ENCODE data around the gene SF3B5.
"Not testable (repeated sequence)": the region's sequence is repeated elsewhere in the genome, so short reads cannot be mapped to it uniquely, and the experiment has no call there.

SF3B5 gene

DNA sequence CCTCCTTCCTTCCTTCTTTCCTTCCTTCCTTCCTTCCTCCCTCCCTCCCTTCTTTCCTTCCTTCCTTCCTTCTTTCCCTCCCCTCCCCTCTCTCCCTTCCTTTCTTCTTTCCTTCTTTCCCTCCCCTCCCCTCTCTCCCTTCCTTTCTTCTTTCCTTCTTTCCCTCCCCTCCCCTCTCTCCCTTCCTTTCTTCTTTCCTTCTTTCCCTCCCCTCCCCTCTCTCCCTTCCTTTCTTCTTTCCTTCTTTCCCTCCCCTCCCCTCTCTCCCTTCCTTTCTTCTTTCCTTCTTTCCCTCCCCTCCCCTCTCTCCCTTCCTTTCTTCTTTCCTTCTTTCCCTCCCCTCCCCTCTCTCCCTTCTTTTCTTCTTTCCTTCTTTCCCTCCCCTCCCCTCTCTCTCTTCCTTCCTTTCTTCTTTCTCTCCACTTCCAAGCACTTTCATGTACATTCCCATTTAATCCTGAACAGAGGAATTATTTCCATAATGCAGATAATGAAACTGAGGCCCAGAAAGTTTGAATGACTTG lies 36.9 kb upstream of the SF3B5 start:
- not testable (repeated sequence) for H3K36me3 ChIP-seq (ENCODE audit: insufficient read depth, low read length); H3K27me3 ChIP-seq (ENCODE audit: insufficient read depth, low read length); H3K4me3 ChIP-seq (ENCODE audit: low read length); H3K9ac ChIP-seq (ENCODE audit: low read depth, low read length); H3K27ac ChIP-seq (ENCODE audit: low read depth, low read length); H3K4me1 ChIP-seq (ENCODE audit: insufficient read depth, low read length); H3K9me3 ChIP-seq (ENCODE audit: insufficient read depth, low read depth, low read length)

DNA sequence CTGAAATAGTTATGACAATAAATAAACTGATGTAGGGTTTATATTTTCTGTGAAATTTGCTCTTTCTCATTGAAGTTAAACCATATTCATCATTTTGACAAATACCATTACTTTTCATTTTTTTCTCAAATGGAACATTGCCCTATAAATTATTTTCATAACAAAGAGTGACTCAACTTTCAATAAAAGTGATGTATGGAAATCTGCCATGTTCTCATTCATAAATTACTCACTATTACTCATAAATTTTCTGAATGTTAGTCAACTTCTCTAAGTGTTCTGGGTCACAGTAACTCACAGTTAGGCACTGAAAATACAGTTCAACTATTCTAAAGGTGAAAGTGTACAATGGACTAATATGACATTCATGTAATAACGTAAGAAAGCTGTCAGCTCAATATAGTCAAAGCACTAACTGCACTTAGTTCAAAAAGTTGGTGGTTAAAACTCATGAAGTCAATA lies 35.9 kb upstream of the SF3B5 start:
- Histone ChIP-seq H3K27me3 (ENCODE audit: insufficient read depth, low read length) (no peaks in the 10 kb centered on the region), H3K36me3 (ENCODE audit: insufficient read depth, low read length) (no peaks in the 10 kb centered on the region), H3K4me1 (ENCODE audit: insufficient read depth, low read length) (no peaks in the 10 kb centered on the region), H3K9me3 (ENCODE audit: insufficient read depth, low read depth, low read length) (no peaks in the 10 kb centered on the region), H3K4me3 (ENCODE audit: low read length) (no peak overlapping the region), H3K9ac (ENCODE audit: low read depth, low read length) (no peak overlapping the region), H3K27ac (ENCODE audit: low read depth, low read length) (no peak overlapping the region)
- WGBS, result 100% methylated on average over 1 of the region's 1 CpG

- no peaks in the 10 kb centered on the region for H3K36me3 ChIP-seq (ENCODE audit: insufficient read depth, low read length)
- H3K27ac ChIP-seq (ENCODE audit: low read depth, low read length), result no peak overlapping the region
- H3K9me3 ChIP-seq (ENCODE audit: insufficient read depth, low read depth, low read length), result no peaks in the 10 kb centered on the region
- no peaks in the 10 kb centered on the region for H3K4me1 ChIP-seq (ENCODE audit: insufficient read depth, low read length)
- no peak overlapping the region for H3K4me3 ChIP-seq (ENCODE audit: low read length)
- 91% methylated on average over 6 of the region's 6 CpGs for WGBS
- no peaks in the 10 kb centered on the region for H3K27me3 ChIP-seq (ENCODE audit: insufficient read depth, low read length)
- no peak overlapping the region for H3K9ac ChIP-seq (ENCODE audit: low read depth, low read length)
Observed at GRCh38 chr6:144129469-144129868, 34.1 kb upstream of the SF3B5 start.

DNA sequence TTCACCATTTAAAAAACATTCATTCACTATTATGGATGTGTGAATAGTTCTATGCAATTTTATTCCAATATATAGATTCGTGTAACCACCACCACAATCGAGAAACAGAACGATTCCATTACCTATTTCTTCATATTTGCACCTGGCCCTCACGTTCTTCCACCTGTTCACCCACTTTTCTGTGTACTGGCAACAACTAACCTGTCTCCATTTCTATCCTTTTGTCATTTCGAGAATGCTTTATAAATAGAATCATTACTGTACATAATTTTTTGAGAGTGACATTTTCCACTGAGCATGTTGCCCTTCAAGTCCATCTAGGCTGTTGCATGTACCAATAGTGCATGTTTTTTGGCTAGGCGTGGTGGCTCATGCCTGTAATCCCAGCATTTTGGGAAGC lies 31.7 kb upstream of the SF3B5 start:
- H3K36me3 ChIP-seq (ENCODE audit: insufficient read depth, low read length), result no peaks in the 10 kb centered on the region
- no peaks in the 10 kb centered on the region for H3K4me1 ChIP-seq (ENCODE audit: insufficient read depth, low read length)
- no peaks in the 10 kb centered on the region for H3K27me3 ChIP-seq (ENCODE audit: insufficient read depth, low read length)
- H3K27ac ChIP-seq (ENCODE audit: low read depth, low read length), result no peak overlapping the region
- H3K9me3 ChIP-seq (ENCODE audit: insufficient read depth, low read depth, low read length), result no peaks in the 10 kb centered on the region
- no peak overlapping the region for H3K4me3 ChIP-seq (ENCODE audit: low read length)
- WGBS, result 93% methylated on average over 6 of the region's 6 CpGs
- no peak overlapping the region for H3K9ac ChIP-seq (ENCODE audit: low read depth, low read length)

DNA sequence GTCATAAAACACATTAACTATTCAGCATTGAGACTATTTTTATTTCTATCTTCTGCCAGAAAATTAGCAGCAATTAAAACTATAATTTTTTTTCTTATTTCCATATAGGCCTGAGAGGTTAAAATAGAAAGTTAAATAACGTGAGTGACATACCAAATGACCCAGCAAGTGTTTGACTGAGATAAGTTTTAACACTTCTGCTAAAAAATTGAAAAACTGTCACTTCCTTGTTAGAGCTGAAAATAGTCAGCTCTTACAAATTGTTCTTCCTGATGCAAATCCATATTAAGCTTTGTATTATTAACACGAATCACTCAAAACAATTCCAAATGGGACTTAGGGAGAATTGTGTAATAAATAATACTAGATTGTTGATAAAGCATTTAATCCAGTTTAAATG lies 28.5 kb upstream of the SF3B5 start:
- no peak overlapping the region for H3K4me3 ChIP-seq (ENCODE audit: low read length)
- 93% methylated on average over 1 of the region's 2 CpGs for WGBS
- no peaks in the 10 kb centered on the region for H3K36me3 ChIP-seq (ENCODE audit: insufficient read depth, low read length)
- no peak overlapping the region for H3K9ac ChIP-seq (ENCODE audit: low read depth, low read length)
- H3K27ac ChIP-seq (ENCODE audit: low read depth, low read length), result no peak overlapping the region
- no peaks in the 10 kb centered on the region for H3K9me3 ChIP-seq (ENCODE audit: insufficient read depth, low read depth, low read length)
- no peaks in the 10 kb centered on the region for H3K4me1 ChIP-seq (ENCODE audit: insufficient read depth, low read length)
- no peaks in the 10 kb centered on the region for H3K27me3 ChIP-seq (ENCODE audit: insufficient read depth, low read length)

DNA sequence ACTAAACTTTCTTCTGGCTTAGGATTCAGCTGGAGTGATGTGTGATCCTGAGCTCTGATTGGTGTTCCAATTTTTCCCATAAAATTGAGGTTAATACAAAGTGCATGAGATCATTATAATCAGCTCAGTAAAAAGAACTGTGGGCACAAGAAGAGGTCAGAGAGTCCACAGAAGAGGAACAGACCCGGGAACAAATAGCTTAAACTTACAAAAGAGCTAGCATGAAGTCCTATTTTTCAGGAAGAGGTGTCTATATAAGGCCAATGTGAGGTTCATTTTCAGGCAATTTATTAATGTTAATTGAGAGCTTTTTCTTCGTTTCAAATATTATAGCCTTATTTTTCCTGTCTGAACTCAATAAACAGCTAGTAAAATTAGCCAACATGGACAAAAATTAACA lies 28.0 kb upstream of the SF3B5 start:
- Histone ChIP-seq H3K36me3 (ENCODE audit: insufficient read depth, low read length) (no peaks in the 10 kb centered on the region), H3K27me3 (ENCODE audit: insufficient read depth, low read length) (no peaks in the 10 kb centered on the region), H3K4me3 (ENCODE audit: low read length) (no peak overlapping the region), H3K9ac (ENCODE audit: low read depth, low read length) (no peak overlapping the region), H3K27ac (ENCODE audit: low read depth, low read length) (no peak overlapping the region), H3K9me3 (ENCODE audit: insufficient read depth, low read depth, low read length) (no peaks in the 10 kb centered on the region), H3K4me1 (ENCODE audit: insufficient read depth, low read length) (no peaks in the 10 kb centered on the region)
- 77% methylated on average over 2 of the region's 2 CpGs for WGBS

DNA sequence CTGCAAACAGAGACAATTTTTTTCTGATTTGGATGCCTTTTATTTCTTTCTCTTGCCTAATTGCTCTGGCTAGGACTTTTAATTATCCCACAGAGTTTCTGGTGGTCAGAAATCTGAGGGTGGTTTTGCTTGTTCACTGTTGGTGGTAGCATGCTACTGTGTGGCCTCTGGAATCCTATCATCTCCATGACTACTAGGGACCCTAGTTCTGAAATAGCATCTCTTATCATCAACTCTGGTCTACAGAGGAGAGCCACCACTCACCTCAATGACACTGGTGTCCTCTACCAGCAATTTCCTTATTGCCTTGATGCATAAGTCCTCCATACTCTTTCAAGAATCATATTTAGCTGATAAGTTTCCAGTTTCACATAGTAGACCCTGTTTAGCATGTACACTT lies 27.5 kb upstream of the SF3B5 start:
- Histone ChIP-seq H3K4me3 (ENCODE audit: low read length) (no peak overlapping the region), H3K9ac (ENCODE audit: low read depth, low read length) (no peak overlapping the region), H3K9me3 (ENCODE audit: insufficient read depth, low read depth, low read length) (no peaks in the 10 kb centered on the region), H3K27ac (ENCODE audit: low read depth, low read length) (no peak overlapping the region), H3K4me1 (ENCODE audit: insufficient read depth, low read length) (no peaks in the 10 kb centered on the region), H3K27me3 (ENCODE audit: insufficient read depth, low read length) (no peaks in the 10 kb centered on the region), H3K36me3 (ENCODE audit: insufficient read depth, low read length) (no peaks in the 10 kb centered on the region)

DNA sequence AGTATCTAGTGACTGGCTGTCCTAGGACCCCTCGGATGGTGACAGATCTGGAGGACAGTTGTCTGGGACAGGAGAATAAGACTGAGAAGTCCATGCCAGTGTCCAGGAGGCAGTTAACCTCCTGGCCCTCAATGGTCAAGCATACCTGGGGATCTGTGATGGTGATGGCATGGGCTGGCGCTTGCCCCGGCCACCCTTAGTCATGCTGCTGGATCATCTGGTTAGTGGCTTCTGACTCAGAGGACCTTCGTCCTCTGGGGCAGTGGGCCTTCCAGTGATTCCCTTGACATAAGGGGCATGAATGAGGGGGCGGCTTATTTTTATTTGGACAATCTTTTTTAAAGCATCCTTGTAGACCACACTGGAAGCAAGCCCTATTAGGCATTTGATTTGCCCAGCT lies 24.0 kb upstream of the SF3B5 start:
- Histone ChIP-seq H3K27ac (ENCODE audit: low read depth, low read length) (no peak overlapping the region), H3K27me3 (ENCODE audit: insufficient read depth, low read length) (no peaks in the 10 kb centered on the region), H3K36me3 (ENCODE audit: insufficient read depth, low read length) (no peaks in the 10 kb centered on the region), H3K9ac (ENCODE audit: low read depth, low read length) (no peak overlapping the region), H3K9me3 (ENCODE audit: insufficient read depth, low read depth, low read length) (no peaks in the 10 kb centered on the region), H3K4me3 (ENCODE audit: low read length) (no peak overlapping the region), H3K4me1 (ENCODE audit: insufficient read depth, low read length) (no peaks in the 10 kb centered on the region)
- WGBS, result 93% methylated on average over 5 of the region's 5 CpGs

DNA sequence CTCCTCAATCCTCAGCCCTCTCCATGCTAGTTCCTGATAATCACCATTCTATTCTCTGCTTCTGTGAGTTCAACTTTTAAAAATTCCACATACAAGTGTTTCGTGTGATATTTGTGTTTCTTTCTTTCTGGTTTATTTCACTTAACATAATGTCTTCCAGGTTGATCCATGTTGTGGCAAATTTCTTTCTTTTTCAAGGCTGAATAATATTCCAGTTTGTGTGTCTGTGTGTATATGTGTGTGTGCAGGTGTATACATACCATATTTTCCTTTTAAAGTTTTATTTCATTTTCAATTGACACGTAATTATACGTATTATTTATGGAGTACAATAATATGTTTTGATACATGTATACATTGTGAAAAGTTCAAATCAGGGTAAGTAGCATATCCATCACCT lies 19.8 kb upstream of the SF3B5 start:
- H3K9ac ChIP-seq (ENCODE audit: low read depth, low read length), result no peak overlapping the region
- H3K27me3 ChIP-seq (ENCODE audit: insufficient read depth, low read length), result no peaks in the 10 kb centered on the region
- H3K27ac ChIP-seq (ENCODE audit: low read depth, low read length), result no peak overlapping the region
- no peaks in the 10 kb centered on the region for H3K4me1 ChIP-seq (ENCODE audit: insufficient read depth, low read length)
- H3K4me3 ChIP-seq (ENCODE audit: low read length), result no peak overlapping the region
- no peaks in the 10 kb centered on the region for H3K36me3 ChIP-seq (ENCODE audit: insufficient read depth, low read length)
- no CpG with 5 or more reads among the region's 3 CpGs for WGBS
- H3K9me3 ChIP-seq (ENCODE audit: insufficient read depth, low read depth, low read length), result no peaks in the 10 kb centered on the region

GRCh38 chr6:144113366-144113765 lies 18.0 kb upstream of the SF3B5 start:
- Histone ChIP-seq H3K4me1 (ENCODE audit: insufficient read depth, low read length) (no peaks in the 10 kb centered on the region), H3K27me3 (ENCODE audit: insufficient read depth, low read length) (no peaks in the 10 kb centered on the region), H3K27ac (ENCODE audit: low read depth, low read length) (no peak overlapping the region), H3K9ac (ENCODE audit: low read depth, low read length) (no peak overlapping the region), H3K9me3 (ENCODE audit: insufficient read depth, low read depth, low read length) (no peaks in the 10 kb centered on the region), H3K4me3 (ENCODE audit: low read length) (no peak overlapping the region), H3K36me3 (ENCODE audit: insufficient read depth, low read length) (no peaks in the 10 kb centered on the region)
- 92% methylated on average over 6 of the region's 6 CpGs for WGBS

- no peaks in the 10 kb centered on the region for H3K4me1 ChIP-seq (ENCODE audit: insufficient read depth, low read length)
- no peaks in the 10 kb centered on the region for H3K27me3 ChIP-seq (ENCODE audit: insufficient read depth, low read length)
- H3K9ac ChIP-seq (ENCODE audit: low read depth, low read length), result no peak overlapping the region
- H3K9me3 ChIP-seq (ENCODE audit: insufficient read depth, low read depth, low read length), result no peaks in the 10 kb centered on the region
- WGBS, result 92% methylated on average over 5 of the region's 5 CpGs
- H3K27ac ChIP-seq (ENCODE audit: low read depth, low read length), result no peak overlapping the region
- no peak overlapping the region for H3K4me3 ChIP-seq (ENCODE audit: low read length)
- no peaks in the 10 kb centered on the region for H3K36me3 ChIP-seq (ENCODE audit: insufficient read depth, low read length)
Observed at GRCh38 chr6:144110210-144110609, 14.8 kb upstream of the SF3B5 start.

DNA sequence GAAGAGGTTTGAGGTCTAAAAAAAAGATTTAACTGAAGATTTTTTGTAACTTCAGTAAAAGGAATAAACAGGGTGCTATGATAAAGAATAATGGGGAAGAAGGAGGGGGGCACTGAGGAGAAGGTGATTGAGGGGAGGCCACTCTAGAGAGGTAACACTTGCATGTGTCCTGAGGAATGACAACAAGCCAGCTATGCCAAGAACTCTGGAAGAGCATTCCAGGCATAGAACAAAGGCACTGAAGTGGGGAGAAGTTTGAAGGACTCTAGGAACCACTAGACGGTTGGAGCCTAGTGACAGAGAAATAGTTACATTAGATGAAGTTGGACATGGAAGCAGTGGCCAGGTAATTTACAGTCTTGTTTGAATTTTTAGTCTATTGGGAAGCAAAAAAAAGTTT lies 10.8 kb upstream of the SF3B5 start:
- Histone ChIP-seq H3K27me3 (ENCODE audit: insufficient read depth, low read length) (no peaks in the 10 kb centered on the region), H3K9ac (ENCODE audit: low read depth, low read length) (no peak overlapping the region), H3K36me3 (ENCODE audit: insufficient read depth, low read length) (no peaks in the 10 kb centered on the region), H3K9me3 (ENCODE audit: insufficient read depth, low read depth, low read length) (no peaks in the 10 kb centered on the region), H3K4me3 (ENCODE audit: low read length) (no peak overlapping the region), H3K4me1 (ENCODE audit: insufficient read depth, low read length) (no peaks in the 10 kb centered on the region), H3K27ac (ENCODE audit: low read depth, low read length) (no peak overlapping the region)
- WGBS, result 80% methylated on average over 1 of the region's 1 CpG

All from HUES64 (cell line).